DMS 273 treated with DMSO at 0.1 percent for 48 hours (cell line): ENCODE results near the gene TMEM108.
A peak's percentile ranks its signal among the peaks of the same experiment; 100 is the strongest.

Experiments
- DNase-seq: peaks from one replicate; lab custom pipeline; 2025; lab: John Stamatoyannopoulos, UW

TMEM108 gene

DNA sequence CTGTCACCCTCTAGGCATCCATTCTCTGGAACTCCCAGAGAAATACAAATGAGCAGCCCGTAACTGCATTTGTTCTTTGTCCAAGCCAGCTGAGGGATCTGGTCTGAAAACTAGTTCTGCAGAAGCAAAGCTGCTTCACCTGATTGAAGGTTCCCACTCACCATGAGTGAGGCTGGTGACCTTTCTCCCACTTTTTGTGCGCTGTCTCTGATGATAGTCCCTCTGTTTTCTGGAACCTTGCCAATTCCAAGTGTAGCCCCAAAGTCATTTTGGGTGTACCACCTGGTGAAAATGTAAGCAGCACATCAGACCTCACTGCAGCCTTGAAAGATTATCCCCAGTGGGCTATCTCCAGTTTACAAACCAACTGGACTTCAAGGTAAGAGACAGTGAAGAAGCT, 322.3 kb downstream of the TMEM108 start:
- no peak for DNase-seq

DNA sequence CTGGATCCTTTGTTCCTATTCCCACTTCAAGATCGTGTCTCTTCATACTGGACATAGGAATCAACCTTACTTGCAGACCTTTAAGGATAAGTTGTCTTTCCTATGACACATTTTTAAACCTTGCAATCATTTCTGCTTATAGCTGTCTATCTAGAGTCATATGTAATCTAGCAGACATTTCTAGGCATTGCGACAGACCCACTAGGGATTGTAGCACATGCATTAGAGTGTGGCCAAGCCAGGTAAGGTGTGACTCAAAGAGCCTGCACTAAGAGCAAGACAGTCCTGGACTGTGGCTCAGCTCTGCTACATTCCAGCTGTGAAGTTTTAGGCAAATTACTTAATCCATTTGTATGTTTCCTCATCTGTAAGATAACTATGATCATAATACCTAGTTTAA, 322.8 kb downstream of the TMEM108 start:
- DNase-seq, result no peak

GRCh38 chr3:133361435-133361834, 323.2 kb downstream of the TMEM108 start:
- no peak for DNase-seq

DNA sequence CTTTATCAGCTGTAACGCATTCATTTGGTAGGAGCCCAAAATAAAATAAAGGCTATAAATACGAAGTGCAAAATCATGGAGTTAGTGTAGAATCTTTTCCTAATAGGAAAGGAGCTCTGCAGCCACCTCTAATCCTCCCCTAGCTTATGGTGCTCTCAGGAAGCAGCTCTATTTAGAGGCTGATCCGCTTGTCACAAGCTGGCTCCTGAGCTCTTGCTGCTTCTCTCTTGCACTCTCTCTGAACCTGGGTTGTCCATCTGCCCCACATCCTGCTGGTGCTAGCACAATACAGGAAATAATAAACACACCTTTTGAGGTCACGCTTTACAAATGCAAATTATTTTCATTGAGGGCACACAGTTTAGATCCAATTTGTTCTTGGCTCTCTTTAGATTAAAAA, 324.3 kb downstream of the TMEM108 start:
- no peak for DNase-seq

GRCh38 chr3:133364704-133365103, 326.5 kb downstream of the TMEM108 start:
- no peak for DNase-seq

- no peak for DNase-seq
Observed at GRCh38 chr3:133366921-133367320, 328.7 kb downstream of the TMEM108 start.

GRCh38 chr3:133367403-133367802, 329.2 kb downstream of the TMEM108 start:
- no peak for DNase-seq

- no peak for DNase-seq
Observed at GRCh38 chr3:133367956-133368355, 329.8 kb downstream of the TMEM108 start.

DNA sequence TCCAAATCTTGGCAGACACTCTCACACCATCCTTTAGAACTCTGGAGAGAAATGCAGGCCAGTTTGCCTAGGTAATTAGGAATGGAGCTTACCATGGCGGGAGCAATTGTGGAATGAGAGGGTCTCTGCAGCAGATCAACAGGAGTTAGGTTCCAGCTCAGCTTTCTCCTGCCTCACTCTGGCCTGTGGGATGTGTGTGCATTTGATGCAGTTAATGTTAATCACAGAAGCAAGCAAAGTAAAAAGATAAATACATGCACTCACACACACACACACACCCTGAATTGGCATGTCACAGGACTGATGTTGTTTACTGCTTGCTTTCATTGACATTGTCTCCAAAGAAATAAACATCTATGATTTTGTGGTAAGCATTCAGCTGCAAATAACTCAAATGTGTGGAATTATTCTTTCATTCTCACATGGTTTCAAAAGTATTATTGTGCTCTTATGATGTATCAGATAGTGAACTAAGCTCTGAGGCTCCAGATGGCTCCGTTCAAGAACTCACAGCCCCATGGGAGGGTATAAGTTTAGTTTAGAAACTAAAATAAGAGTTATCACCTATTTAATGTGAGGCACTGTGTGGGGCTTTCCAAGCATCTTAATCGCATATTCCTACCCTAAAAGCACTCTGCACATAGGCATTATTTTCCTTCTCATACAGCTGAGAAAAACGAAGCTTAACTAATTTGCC, 330.3 kb downstream of the TMEM108 start:
- no peak for DNase-seq

DNA sequence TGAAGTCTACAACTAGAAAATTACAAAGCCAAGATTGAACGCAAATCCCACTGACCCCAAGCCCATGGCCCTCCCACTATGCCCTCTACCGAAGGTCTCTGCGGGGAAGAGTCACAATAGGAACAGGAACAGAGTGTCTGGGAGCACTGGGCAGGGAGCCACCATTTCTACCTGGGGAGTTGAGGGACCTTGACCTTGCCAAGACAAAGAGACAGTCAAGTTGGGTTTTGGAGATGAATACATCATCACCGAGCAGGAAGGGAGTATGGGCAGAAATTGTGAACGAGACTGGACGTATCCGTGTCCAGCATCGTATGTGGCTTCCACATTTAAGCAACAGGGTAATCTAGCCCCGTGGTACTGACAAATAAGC, 330.9 kb downstream of the TMEM108 start:
- no peak for DNase-seq

DNA sequence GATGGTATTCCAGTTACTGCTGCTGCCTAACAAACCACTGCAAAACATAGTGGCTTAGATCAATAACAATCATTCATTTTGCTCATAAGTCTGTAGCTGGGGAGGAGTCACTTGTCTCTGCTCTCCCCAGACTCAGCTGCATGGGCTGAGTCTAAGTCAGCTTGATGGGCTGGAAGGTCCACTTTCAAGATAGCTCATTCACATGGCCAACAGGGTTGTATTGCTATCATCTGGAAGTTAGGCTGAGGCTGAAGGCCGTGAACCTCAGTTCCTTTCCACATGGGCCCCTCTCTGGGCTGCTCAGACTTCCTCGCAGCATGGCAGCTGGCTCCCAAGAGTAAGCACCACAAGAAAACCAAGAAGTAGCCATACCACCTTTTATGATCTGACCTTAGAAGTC, 333.0 kb downstream of the TMEM108 start:
- no peak for DNase-seq

DNA sequence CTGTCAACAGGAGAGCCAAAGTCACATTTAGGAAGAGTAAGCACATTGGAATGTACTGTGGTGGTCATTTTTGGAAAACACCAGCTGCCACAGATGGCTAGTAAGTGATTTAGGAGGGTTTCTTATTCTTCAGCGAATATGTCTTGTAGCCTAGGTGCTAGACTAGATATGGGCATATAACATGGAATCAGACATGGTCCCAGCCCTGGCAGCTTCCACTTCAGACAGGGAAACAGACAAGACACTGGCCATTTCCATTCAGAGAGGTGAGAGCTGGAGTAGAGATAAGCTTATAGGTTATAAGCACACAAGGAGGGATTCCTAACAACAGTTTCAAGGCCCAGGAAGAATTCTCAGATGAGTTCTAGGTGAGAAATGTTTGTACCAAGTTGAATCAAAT, 333.5 kb downstream of the TMEM108 start:
- DNase-seq, result no peak

DNA sequence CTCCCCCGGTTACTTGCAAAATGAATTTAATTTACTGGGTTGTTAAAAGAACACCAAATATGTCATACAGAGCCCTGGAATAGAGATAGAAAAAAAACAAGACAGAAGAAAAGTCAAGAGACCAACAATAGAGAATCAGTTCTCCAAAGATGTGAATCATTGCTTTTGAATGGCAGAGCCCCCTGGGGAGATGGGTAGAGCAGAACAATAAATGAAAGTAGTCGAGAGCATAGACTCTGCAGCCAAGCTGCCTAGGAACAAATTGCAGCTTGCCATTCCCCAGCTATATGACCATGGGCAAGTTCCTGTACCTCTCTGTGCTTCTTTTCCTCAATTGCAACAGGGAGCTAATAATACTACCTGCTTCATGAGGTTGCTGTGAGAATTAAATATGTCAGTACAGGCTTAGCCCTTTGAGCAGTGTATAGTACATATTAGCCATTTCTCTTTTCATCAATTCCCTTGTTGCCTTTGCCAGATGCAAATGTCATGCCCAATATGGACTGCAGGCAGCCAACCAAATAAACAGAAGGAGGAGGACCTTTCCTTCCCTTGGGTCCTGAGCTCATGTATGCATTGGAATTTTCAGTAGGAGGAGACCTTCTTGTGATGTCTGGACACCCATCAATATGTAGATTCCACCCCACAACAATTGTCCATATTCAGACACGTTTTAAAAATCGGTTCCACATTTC, 336.7 kb downstream of the TMEM108 start:
- no peak for DNase-seq

DNA sequence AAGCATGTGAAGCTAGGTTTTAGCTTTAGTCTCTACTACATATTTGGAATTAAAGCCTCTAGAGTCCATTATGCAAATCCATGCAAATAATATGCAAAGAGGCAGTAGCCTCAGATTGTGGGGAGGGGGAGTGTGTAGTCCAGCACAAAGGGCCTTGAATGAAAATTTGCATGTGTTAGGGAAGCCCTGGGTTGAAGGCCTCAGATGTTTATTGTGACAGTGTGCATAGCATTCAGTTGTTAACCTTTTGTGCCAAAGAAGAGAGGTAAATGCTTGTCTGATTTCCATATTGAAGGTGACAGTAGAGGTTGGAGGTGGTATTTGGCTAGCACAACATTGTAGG, 337.2 kb downstream of the TMEM108 start:
- DNase-seq, result no peak

DNA sequence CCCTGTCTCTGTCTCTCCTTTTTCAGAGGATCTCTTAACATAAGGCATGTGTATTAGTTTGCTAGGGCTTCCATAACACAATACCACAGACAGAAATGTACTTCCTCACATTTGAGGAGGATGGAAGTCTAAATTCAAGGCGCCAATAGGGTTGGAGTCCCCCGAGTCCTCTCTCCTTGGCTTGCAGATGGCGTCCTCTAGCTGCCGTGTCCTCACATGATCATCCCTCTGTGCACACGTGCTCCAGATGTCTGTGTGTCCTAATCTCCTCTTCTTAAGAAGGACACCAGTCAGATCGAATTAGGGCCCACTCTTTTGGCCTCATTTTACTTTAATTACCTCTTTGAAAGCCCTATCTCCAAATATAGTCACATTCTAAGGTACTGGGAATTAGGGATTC, 338.6 kb downstream of the TMEM108 start:
- DNase-seq, result no peak

DNA sequence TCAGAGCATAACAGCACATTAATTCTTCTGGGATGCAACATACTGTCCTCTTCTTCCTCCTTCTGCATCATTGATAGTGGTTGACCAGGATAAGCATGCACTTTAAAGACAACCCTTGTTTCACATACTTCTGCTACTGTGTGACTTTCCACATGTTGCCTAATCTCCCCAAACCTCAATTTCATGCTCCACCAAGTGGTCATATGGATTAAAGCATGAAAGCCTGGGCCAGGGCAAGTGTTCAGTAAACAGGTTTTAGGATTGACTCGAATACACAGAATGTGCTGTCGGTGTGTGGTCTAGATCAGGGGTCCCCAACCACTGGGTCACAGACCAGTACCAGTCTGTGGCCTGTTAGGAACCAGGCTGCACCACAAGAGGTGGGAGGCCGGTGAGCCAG, 339.2 kb downstream of the TMEM108 start:
- peak; percentile 25 for DNase-seq

GRCh38 chr3:133379926-133380325, 341.7 kb downstream of the TMEM108 start:
- DNase-seq, result no peak

- no peak for DNase-seq
Observed at GRCh38 chr3:133380481-133381225, 342.5 kb downstream of the TMEM108 start.

GRCh38 chr3:133381346-133382109, 343.3 kb downstream of the TMEM108 start:
- DNase-seq, result no peak

DNA sequence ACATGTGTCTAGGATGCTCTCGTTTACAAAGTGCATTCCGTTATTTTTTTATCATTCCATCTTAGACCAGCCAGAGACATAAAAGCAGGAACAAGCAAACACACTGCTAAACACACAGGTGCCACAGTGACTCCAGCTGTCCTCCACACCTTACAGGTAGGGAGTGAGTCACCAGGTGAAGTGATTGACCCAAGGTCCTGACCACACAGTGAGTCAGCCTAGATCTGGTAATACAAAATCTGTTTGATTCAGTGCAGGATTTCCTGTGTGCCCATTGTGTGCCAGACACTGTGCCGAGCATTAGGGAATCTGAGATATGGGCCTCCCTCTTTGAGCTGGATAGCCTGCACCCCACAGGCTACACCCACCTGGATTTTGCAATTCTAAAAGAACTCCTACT, 345.0 kb downstream of the TMEM108 start:
- DNase-seq, result no peak

DNA sequence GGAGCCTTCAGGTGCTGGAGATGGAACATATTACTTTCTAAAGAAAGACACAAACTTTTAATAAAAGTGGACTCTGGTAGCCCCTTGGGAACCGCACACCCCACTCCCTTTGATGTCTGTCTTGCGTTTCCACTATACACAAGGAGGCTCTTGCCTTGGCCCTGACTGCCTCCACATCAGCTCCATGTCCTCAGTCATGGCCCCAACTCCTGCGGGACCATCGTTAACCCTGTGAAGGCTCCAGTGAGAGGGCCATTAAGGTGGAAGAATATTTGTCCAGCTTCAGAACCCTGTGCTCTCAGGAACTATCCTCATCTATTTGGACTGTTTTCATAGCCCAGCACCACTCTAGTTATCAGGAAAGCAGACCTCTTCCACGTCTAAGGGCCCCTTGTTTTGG, 345.6 kb downstream of the TMEM108 start:
- no peak for DNase-seq

- peak; percentile 38 for DNase-seq
Observed at GRCh38 chr3:133384331-133385027, 346.3 kb downstream of the TMEM108 start.
